Activated naive CD4-positive, alpha-beta T cell treated with anti-CD3 and anti-CD28 coated beads, Interleukin-2, amount 10 ng/mL, durations not matched to agents 7 days and 5 days (primary cell): ENCODE measurements around the gene MTA1.

Source experiments
- CTCF ChIA-PET: fragments of 350-600 bp; sonication (Branson Sonifier 250); formaldehyde crosslinking; loops from one replicate; lab custom pipeline; 2021; ENCODE audit warnings: antibody characterized with exemption; lab: Charles Lee
- DNase-seq: peaks from one replicate; pipeline ENCODE4 v3.0.0-alpha.2; 2020
- H3K27ac Mint-ChIP-seq: one replicate; pipeline ENCODE4 v1.8.0; 2021; ENCODE audit warnings: mild to moderate bottlenecking, moderate library complexity, mixed read lengths
- H3K27me3 Mint-ChIP-seq: one replicate; pipeline ENCODE4 v1.8.0; 2021; ENCODE audit warnings: mild to moderate bottlenecking, mixed read lengths
- H3K36me3 Mint-ChIP-seq: one replicate; pipeline ENCODE4 v1.8.0; 2021; ENCODE audit warnings: mixed read lengths
- H3K4me1 Mint-ChIP-seq: one replicate; pipeline ENCODE4 v1.8.0; 2021; ENCODE audit warnings: mixed read lengths
- H3K4me3 Mint-ChIP-seq: one replicate; pipeline ENCODE4 v1.8.0; 2021; ENCODE audit warnings: mild to moderate bottlenecking, moderate library complexity, mixed read lengths
- H3K9me3 Mint-ChIP-seq: one replicate; pipeline ENCODE4 v1.8.0; 2021; ENCODE audit warnings: mixed read lengths

Gene MTA1

DNA sequence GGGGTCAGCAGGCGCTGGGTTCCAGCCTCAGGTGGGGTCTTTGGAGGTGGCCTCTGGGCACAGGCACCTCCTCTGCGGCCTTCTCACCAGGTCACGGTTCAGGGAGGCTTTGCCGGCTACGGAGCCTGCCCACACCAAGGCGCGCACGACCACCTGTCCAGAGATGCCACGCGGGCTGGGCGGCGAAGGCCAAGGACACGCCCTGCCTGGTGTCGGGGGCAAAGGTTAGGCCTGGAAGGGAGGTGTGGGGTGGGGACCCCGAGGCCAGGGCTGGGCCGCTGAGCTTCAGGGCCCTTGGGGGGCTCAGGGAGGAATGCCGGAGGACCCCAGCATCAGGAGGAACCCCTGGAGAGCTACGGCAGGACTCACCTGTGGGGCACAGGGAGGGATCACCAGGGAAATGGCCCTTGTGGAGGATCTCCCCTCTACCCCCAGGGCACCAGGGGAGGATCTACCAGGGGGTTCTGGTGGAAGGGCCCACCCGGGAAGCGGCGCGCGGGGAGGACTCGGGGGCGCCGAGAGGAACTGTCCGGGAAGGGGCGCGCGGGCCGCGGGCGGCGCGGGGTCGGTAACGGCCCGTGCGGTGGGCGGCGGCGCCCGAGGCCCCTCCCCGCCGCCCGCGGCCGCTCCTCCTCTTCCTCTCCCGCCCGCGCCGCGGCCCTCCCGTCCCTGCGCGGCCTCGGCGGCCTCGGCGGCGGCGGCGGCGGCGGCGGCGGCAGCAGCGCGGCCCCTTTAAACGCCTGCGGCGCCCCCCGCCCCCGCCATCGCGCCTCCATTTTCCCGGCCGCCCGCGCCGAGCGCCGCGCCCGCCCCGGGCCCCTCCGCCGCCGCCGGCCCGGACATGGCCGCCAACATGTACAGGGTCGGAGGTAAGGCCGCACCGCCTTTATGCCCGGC lies at the start of gene MTA1:
Gene MTA1, plus strand, starts transcription at position 633 of the 897 bp plus-strand sequence. Its CDS starts 209 bp downstream, at position 842.
- DNase-seq, result peak; percentile 60
- CTCF ChIA-PET, result interaction anchor here (1.0 kb wide), 1 partner anchor 48 kb away, joined by 3 read pairs; no protein-coding TSS in a partner anchor
- H3K27ac Mint-ChIP-seq, result peak within 1 kb of the TSS; percentile 83
- peak within 1 kb of the TSS; percentile 85 for H3K4me3 Mint-ChIP-seq
- peaks cover 19% of the 10 kb centered on the region for H3K27me3 Mint-ChIP-seq
- H3K36me3 Mint-ChIP-seq, result peaks cover 6% of the 10 kb centered on the region
- peaks cover 41% of the 10 kb centered on the region for H3K4me1 Mint-ChIP-seq
- H3K9me3 Mint-ChIP-seq, result no peaks in the 10 kb centered on the region

DNA sequence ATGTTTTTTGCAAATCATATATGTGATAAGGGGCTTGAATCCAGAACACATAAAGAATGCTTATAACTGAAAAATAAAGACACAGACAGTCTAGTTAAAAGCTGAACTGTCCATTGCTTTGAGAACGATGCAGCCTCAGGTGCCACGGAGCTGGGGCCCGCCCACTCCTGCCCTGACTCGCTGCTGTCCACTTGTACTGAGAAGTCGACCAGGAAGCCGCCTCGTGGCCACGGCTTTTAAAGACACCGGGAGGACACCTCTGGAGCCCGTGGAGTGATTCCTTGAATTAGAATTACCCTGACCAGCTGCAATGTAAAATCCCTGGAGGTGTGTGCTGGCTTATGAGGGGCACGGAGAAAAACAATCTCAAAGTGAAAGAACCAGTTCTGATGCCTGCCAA lies 45.2 kb upstream of the MTA1 start:
- no peak overlapping the region for H3K4me3 Mint-ChIP-seq
- CTCF ChIA-PET, result interaction anchor here (1.0 to 2.6 kb wide), 3 partner anchors 99 to 154 kb away, joined by 3 to 12 read pairs (median 7); no protein-coding TSS in a partner anchor
- H3K4me1 Mint-ChIP-seq, result peaks cover 23% of the 10 kb centered on the region
- DNase-seq, result no peak
- no peaks in the 10 kb centered on the region for H3K9me3 Mint-ChIP-seq
- H3K27me3 Mint-ChIP-seq, result no peaks in the 10 kb centered on the region
- H3K27ac Mint-ChIP-seq, result no peak overlapping the region
- H3K36me3 Mint-ChIP-seq, result no peaks in the 10 kb centered on the region

DNA sequence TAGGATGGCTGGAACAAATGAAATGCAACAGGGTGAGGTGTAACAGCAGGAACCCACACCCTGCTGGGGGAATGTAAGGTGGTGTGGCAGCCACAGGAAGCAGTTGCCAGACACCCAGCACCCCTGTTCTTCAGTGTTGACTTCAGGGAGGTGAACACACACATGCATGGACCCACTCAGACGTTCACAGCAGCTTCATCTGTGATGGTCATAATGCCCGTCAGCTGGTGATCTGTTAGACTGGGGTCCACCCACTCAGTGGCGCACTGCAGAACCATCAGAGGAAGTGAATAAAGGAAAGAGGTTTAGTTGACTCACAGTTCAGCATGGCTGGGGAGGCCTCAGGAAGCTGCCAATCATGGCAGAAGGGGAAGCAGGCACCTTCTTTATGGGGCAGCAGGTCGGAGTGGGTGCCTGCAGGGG lies 44.0 kb upstream of the MTA1 start:
- Mint-ChIP-seq H3K4me3 (no peak overlapping the region), H3K36me3 (no peaks in the 10 kb centered on the region), H3K27ac (no peak overlapping the region), H3K9me3 (no peaks in the 10 kb centered on the region), H3K4me1 (peaks cover 23% of the 10 kb centered on the region), H3K27me3 (no peaks in the 10 kb centered on the region)
- peak; percentile 50 for DNase-seq
- CTCF ChIA-PET, result interaction anchor here (1.7 kb wide), 1 partner anchor 29 kb away, joined by 5 read pairs; no protein-coding TSS in a partner anchor

DNA sequence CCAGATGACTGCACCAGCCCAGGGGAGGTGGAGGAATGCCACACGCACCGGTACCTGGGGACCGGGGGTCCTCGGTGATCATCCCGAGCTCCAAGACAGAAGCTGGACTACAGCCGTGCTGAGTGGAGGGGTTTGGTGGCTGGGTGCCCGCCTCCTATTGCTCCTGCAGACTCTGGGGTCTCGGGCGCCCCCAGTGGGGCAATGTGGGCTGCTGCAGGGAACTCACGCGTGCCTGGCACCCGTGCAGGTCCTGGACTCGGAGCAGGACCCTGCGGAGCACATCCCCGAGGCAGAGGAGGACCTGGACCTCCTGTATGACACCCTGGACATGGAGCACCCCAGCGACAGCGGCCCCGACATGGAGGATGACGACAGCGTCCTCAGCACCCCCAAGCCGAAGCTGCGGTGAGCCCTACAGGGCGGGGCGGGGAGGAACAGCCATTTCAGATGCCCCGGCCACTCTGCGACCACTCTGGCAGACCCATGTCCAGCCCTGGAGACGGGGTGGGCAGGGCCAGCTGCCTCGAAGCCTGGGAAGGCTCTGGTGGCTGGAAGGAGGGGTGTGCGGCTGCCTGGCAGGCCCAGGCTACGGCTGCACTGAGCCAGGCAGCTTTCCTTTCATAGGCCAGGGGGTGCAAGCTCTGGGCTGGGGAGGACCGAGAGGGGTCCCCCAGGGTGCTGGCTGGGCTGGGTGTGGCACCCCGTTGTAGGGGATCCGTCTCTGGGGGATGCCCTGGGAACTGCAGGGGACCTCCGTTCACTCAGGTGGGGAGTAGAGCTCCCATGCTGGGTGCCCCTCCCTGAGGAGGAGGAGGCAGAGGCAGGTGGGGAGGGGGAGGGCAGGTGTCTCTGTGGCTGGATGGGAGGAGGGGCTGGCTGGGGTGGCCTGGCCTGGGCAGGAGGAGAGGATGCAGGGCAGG lies 42.8 kb upstream of the MTA1 start:
- Mint-ChIP-seq H3K4me3 (no peak overlapping the region), H3K27me3 (no peaks in the 10 kb centered on the region), H3K27ac (no peak overlapping the region), H3K4me1 (peaks cover 20% of the 10 kb centered on the region), H3K9me3 (no peaks in the 10 kb centered on the region), H3K36me3 (no peaks in the 10 kb centered on the region)
- DNase-seq, result no peak
- CTCF ChIA-PET, result interaction anchor here (1.7 kb wide), 1 partner anchor 28 kb away, joined by 5 read pairs; no protein-coding TSS in a partner anchor

DNA sequence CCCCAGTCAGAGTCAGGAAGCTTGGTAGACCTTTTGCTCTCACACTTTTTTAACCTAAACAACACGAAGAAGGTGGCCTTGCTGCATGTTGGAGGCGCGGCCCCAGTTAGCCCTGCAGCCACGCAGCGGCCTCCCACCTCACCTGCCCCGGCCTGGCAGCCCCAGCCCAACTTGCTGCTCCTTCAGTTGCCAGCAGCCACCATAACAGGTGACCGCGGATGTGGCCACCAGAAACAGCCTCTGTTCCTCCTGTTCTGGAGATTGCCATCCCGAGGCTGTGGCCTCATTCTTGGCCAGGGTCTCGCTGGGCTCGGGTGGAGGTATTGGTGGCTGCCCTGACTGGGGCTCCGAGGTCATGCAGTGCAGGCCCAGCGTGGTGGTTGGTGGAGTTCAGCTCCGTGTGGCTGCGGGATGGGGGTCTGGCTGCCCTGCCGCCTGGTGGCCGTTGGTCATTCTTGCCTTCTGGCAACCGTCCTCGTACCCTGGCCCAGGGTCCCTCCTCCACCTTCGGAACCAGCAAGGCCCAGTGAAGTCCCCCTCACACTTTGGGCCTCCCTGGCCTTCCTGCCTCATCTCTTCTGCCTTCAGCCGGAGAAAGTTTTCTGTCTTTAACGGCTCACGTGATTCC lies 42.0 kb upstream of the MTA1 start:
- Mint-ChIP-seq H3K27me3 (no peaks in the 10 kb centered on the region), H3K9me3 (no peaks in the 10 kb centered on the region), H3K36me3 (no peaks in the 10 kb centered on the region), H3K27ac (no peak overlapping the region), H3K4me1 (peaks cover 20% of the 10 kb centered on the region), H3K4me3 (no peak overlapping the region)
- DNase-seq, result no peak
- CTCF ChIA-PET, result no interaction called here

DNA sequence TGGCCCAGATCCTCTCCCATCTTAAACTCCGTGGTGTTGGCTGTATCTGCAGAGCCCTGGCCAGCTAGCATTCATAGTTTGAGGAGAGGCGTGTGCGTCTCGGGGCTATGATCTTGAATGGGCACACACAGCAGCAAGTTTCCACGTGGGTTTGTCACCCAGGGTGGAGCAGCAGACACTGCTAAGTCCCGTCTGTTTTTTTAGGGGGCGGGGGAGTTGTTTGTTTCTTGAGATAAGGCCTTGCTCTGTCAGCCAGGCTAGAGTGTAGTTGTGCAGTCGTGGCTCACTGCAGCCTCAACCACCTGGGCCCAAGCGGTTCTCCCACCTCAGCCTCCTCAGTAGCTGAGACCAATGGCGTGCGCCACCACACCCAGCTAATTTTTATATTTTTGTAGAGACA lies 41.4 kb upstream of the MTA1 start:
- CTCF ChIA-PET, result no interaction called here
- Mint-ChIP-seq H3K4me1 (peaks cover 20% of the 10 kb centered on the region), H3K36me3 (no peaks in the 10 kb centered on the region)

DNA sequence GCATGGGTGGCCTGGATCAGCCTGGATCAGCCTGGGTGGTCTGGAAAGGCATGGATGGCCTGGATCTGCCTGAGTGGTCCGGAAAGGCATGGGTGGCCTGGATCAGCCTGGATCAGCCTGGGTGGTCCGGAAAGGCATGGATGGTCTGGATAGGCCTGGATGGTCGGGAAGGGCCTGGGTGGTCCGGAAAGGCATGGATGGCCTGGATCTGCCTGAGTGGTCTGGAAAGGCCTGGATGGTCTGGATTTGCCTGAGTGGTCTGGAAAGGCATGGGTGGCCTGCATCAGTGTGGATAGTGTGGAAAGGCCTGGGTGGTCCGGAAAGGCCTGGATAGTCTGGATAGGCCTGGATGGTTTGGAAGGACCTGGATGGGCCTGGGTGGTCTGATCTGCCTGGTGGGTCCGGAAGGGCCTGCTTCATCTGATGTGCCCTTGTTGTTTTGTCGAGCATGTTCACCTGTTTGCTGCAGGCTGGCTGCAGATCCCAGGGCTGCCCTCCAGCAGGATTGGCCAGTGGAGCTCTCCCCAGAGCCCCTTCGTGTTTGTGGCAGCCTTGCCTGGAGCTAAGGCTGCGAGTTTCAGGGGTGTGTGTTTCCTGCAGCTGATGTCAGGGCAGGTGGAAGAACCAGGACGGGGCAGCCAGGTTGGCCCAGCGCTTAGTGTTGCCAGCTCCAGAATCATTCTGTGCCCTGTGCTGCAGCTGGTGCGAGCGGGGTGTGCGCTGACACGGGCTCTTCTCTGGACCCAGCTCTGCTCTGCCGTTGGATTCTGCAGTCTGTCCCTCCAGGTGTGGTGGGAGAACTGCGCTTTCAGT lies 40.5 kb upstream of the MTA1 start:
- Mint-ChIP-seq H3K27me3 (no peaks in the 10 kb centered on the region), H3K4me1 (peaks cover 19% of the 10 kb centered on the region)
- CTCF ChIA-PET, result interaction anchor here (1.3 kb wide), 1 partner anchor 9 kb away, joined by 6 read pairs; no protein-coding TSS in a partner anchor

More for the DNA sequence above, 41.4 kb upstream of the MTA1 start:
- no peaks in the 10 kb centered on the region for H3K27me3 Mint-ChIP-seq
- no peaks in the 10 kb centered on the region for H3K9me3 Mint-ChIP-seq
- no peak for DNase-seq
- H3K4me3 Mint-ChIP-seq, result no peak overlapping the region
- H3K27ac Mint-ChIP-seq, result no peak overlapping the region

DNA sequence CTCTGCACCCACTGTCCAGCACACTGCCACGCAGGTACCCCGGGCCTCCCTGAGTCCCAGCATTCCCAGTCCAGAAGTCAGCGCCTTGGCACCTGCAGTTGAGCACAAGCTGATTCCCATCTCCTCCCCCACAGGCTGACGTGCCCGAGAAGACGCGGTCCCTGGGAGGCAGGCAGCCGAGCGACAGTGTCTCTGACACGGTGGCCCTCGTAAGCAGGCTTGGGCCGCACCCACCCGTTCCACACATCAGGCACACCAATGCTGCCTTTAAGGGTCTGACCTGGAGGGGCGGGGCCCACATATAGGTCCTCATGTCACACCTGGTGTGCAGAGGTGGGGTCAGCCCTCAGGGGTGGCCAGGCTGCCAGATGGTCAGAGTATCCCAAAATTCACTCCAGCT lies 39.7 kb upstream of the MTA1 start:
- CTCF ChIA-PET, result interaction anchor here (1.3 kb wide), 1 partner anchor 9 kb away, joined by 6 read pairs; no protein-coding TSS in a partner anchor
- no peaks in the 10 kb centered on the region for H3K9me3 Mint-ChIP-seq
- no peak overlapping the region for H3K27ac Mint-ChIP-seq
- H3K27me3 Mint-ChIP-seq, result no peaks in the 10 kb centered on the region
- no peaks in the 10 kb centered on the region for H3K36me3 Mint-ChIP-seq
- DNase-seq, result no peak
- H3K4me1 Mint-ChIP-seq, result peaks cover 12% of the 10 kb centered on the region
- H3K4me3 Mint-ChIP-seq, result no peak overlapping the region

More for the DNA sequence above, 40.5 kb upstream of the MTA1 start:
- DNase-seq, result no peak
- Mint-ChIP-seq H3K9me3 (no peaks in the 10 kb centered on the region), H3K4me3 (no peak overlapping the region), H3K36me3 (no peaks in the 10 kb centered on the region), H3K27ac (no peak overlapping the region)

DNA sequence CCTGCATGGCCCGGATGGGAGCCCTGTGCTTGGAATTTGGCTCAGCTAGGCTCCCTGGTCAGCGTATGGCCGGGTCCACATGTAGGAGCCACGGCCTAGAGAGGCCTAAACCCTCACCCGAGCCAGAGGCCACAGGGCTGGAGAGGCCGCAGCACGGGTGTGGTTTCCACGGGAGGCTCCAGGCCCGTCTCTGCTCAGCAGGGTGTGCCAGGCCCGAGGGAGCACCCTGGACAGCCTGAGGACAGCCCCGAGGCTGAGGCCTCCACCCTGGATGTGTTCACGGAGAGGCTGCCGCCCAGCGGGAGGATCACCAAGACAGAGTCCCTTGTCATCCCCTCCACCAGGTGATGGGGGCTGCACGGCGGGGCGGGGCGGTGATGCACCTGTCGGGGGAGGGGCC lies 38.9 kb upstream of the MTA1 start:
- no peak overlapping the region for H3K4me3 Mint-ChIP-seq
- no peaks in the 10 kb centered on the region for H3K27me3 Mint-ChIP-seq
- no peak overlapping the region for H3K27ac Mint-ChIP-seq
- DNase-seq, result no peak
- CTCF ChIA-PET, result no interaction called here
- H3K9me3 Mint-ChIP-seq, result no peaks in the 10 kb centered on the region
- H3K4me1 Mint-ChIP-seq, result peaks cover 6% of the 10 kb centered on the region
- no peaks in the 10 kb centered on the region for H3K36me3 Mint-ChIP-seq

DNA sequence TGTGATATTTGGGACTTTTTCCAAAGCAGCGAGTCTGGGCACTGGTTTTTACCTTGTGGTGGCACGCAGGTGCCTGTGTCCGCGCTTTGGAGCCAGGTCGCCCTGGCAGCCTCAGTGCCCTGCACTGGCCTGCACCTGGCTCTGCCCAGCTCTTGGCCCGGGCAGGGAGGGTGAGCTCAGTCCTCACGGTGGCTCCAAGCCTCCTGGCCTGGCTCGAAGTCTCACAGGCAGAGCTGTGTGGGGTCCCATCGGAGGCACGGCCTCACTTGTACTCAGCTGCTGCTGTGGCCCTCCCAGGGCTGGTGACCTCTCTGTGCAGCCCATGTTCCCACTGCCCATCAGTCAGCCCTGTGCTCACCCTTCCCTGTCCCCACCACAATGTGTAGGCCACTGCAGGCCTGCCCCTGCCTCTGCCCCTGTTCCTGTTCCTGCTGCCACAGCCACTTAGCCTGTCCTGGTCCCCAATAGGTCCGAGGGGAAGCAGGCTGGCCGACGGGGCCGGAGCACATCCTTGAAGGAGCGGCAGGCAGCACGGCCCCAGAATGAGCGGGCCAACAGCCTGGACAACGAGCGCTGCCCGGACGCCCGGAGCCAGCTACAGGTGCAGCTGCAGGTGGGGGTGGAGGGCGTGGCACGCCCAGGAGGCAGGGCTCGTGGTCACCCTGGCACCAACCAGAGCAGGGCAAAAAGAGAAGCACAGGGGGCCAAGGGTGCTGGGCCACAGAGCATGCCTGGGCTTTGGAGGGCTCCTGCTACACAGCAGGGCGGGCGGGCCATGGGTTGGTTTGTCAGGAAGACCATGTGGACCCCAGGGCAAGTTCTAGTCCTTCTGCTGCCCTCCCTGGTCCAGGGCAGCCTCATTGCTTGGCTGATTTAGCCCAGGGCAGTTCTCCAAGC lies 37.9 kb upstream of the MTA1 start:
- Mint-ChIP-seq H3K27me3 (no peaks in the 10 kb centered on the region), H3K9me3 (no peaks in the 10 kb centered on the region), H3K4me1 (no peaks in the 10 kb centered on the region), H3K4me3 (no peak overlapping the region), H3K36me3 (no peaks in the 10 kb centered on the region), H3K27ac (no peak overlapping the region)
- CTCF ChIA-PET, result interaction anchor here (2.0 kb wide), 1 partner anchor 10 kb away, joined by 6 read pairs; no protein-coding TSS in a partner anchor
- no peak for DNase-seq

DNA sequence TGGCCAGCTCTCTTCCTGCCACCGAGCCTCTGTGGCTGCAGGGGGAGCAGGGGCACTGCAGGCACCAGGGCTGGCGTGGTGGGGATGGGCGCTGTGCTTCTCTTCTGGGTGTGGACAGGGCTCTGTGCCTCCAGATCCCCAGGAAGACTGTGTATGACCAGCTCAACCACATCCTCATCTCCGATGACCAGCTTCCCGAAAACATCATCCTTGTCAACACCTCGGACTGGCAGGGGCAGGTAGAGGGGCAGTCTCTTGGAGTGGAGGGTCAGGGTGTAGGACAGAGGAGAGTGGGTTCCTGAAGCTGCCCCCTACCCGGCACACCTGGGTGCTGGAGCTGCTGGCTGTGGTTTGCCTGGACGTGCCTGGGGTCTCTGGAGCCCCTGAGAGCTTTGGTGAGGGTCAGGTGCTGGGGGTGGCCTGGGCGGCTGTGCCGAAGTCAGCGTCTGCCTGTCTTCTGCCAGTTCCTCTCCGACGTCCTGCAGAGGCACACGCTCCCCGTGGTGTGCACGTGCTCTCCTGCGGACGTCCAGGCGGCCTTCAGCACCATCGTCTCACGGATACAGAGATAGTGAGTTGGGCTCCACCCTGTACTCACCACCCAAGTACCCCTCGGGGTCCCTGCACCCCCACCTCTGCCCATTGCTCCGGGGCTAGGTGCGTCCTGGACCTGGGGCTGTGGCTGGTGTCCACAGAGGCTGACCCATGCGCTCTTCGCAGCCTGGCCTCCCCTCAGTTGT lies 37.1 kb upstream of the MTA1 start:
- Mint-ChIP-seq H3K27ac (no peak overlapping the region), H3K4me3 (no peak overlapping the region), H3K36me3 (no peaks in the 10 kb centered on the region), H3K9me3 (no peaks in the 10 kb centered on the region), H3K27me3 (no peaks in the 10 kb centered on the region), H3K4me1 (no peaks in the 10 kb centered on the region)
- CTCF ChIA-PET, result interaction anchor here (2.0 kb wide), 1 partner anchor 11 kb away, joined by 6 read pairs; no protein-coding TSS in a partner anchor
- no peak for DNase-seq
